Smooth muscle cell (in vitro differentiated cells): ENCODE measurements around the gene GYG2. TPM values are rescaled to one million over a fixed set of nuclear protein-coding genes. Genes with fewer than 3 reads are reported as not detected.

Source experiments
- DNase-seq: peaks from one replicate; lab custom pipeline; 2025; ENCODE audit not compliant: unreplicated experiment; lab: John Stamatoyannopoulos, UW
- H2AFZ ChIP-seq: fragments of 200-600 bp; sonication (generic); 2 replicates; pipeline ENCODE4 v1.6.0; 2016; ENCODE audit warnings: antibody characterized with exemption, low read depth, mild to moderate bottlenecking
- H3F3A ChIP-seq: fragments of 200-600 bp; sonication (generic); 2 replicates; pipeline ENCODE4 v1.6.0; 2017; ENCODE audit warnings: antibody characterized with exemption, low read depth
- H3K27ac ChIP-seq: fragments of 200-600 bp; sonication (generic); 2 replicates; pipeline ENCODE4 v1.5.1; 2016; ENCODE audit warnings: low read depth, mild to moderate bottlenecking
- H3K27me3 ChIP-seq: fragments of 200-600 bp; sonication (generic); 2 replicates; pipeline ENCODE4 v1.6.1; 2016; ENCODE audit warnings: low read depth, mild to moderate bottlenecking
- H3K36me3 ChIP-seq: fragments of 200-600 bp; sonication (generic); 2 replicates; pipeline ENCODE4 v1.5.1; 2016; ENCODE audit warnings: low read depth
- H3K4me1 ChIP-seq: fragments of 200-600 bp; sonication (generic); 2 replicates; pipeline ENCODE4 v1.5.1; 2016; ENCODE audit warnings: low read depth
- H3K4me2 ChIP-seq: fragments of 200-600 bp; sonication (generic); 2 replicates; pipeline ENCODE4 v1.6.0; 2016; ENCODE audit warnings: mild to moderate bottlenecking
- H3K4me3 ChIP-seq: fragments of 200-600 bp; sonication (generic); 2 replicates; pipeline ENCODE4 v1.5.1; 2016; ENCODE audit warnings: mild to moderate bottlenecking
- H3K79me2 ChIP-seq: fragments of 200-600 bp; sonication (generic); 2 replicates; pipeline ENCODE4 v1.6.0; 2016; ENCODE audit warnings: low read depth, mild to moderate bottlenecking
- H3K9ac ChIP-seq: fragments of 200-600 bp; sonication (generic); 2 replicates; pipeline ENCODE4 v1.6.0; 2016; ENCODE audit warnings: low read depth
- H3K9me3 ChIP-seq: fragments of 200-600 bp; sonication (generic); replicated peaks from 2 replicates; pipeline ENCODE4 v1.5.1; 2016; ENCODE audit warnings: low read depth
- H4K20me1 ChIP-seq: fragments of 200-600 bp; sonication (generic); 2 replicates; pipeline ENCODE4 v1.6.0; 2016; ENCODE audit warnings: low read depth
- WGBS: methylation state at CpG from one replicate; pipeline ENCODE4 v1.1.7; 2016; ENCODE audit warnings: low lambda C conversion rate; 5-methylcytosine and 5-hydroxymethylcytosine counted together
- polyA plus RNA-seq: library from polyadenylated mRNA; unstranded; fragments of >200 nt; fragmentation: Nextera tagmentation; extraction: Ambion mirVana; gene quantifications from 2 replicates; pipeline ENCODE4 v1.2.1, GENCODE V29; 2016
- total RNA-seq: library from RNA; depleted of rRNA; stranded (reverse); fragments of >200 nt; gene quantifications from 2 replicates; pipeline ENCODE4 v1.2.3, GENCODE V29; 2014
- TF ChIP-seq, protein P1 (sequence below): fragments of 200-600 bp; sonication (generic); IDR thresholded peaks from 2 replicates; pipeline ENCODE4 v1.5.1; 2017; ENCODE audit warnings: borderline replicate concordance, mild to moderate bottlenecking, antibody characterized with exemption; ENCODE audit not compliant: insufficient read depth, poor library complexity, severe bottlenecking

Gene GYG2
- total and polyA plus RNA-seq, 2 experiments from 2014 or later: 23.1 to 44.1 TPM

GRCh38 chrX:2831471-2832228, 2.9 kb downstream of the GYG2 start:
- Histone ChIP-seq H4K20me1 (peaks cover 7% of the 10 kb centered on the region), H2AFZ (no peak overlapping the region), H3K36me3 (no peaks in the 10 kb centered on the region), H3K9ac (no peak overlapping the region), H3K27ac (no peak overlapping the region), H3K27me3 (no peaks in the 10 kb centered on the region), H3K79me2 (peaks cover 21% of the 10 kb centered on the region), H3K4me2 (peak overlapping the region; percentile 92), H3K4me3 (no peak overlapping the region), H3F3A (peaks cover 11% of the 10 kb centered on the region), H3K4me1 (peaks cover 5% of the 10 kb centered on the region), H3K9me3 (no peaks in the 10 kb centered on the region)
- DNase-seq: no peak
- WGBS: 87% methylated on average over 14 of the region's 14 CpGs
- TF ChIP-seq, protein P1, sequence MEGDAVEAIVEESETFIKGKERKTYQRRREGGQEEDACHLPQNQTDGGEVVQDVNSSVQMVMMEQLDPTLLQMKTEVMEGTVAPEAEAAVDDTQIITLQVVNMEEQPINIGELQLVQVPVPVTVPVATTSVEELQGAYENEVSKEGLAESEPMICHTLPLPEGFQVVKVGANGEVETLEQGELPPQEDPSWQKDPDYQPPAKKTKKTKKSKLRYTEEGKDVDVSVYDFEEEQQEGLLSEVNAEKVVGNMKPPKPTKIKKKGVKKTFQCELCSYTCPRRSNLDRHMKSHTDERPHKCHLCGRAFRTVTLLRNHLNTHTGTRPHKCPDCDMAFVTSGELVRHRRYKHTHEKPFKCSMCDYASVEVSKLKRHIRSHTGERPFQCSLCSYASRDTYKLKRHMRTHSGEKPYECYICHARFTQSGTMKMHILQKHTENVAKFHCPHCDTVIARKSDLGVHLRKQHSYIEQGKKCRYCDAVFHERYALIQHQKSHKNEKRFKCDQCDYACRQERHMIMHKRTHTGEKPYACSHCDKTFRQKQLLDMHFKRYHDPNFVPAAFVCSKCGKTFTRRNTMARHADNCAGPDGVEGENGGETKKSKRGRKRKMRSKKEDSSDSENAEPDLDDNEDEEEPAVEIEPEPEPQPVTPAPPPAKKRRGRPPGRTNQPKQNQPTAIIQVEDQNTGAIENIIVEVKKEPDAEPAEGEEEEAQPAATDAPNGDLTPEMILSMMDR: no peak

DNA sequence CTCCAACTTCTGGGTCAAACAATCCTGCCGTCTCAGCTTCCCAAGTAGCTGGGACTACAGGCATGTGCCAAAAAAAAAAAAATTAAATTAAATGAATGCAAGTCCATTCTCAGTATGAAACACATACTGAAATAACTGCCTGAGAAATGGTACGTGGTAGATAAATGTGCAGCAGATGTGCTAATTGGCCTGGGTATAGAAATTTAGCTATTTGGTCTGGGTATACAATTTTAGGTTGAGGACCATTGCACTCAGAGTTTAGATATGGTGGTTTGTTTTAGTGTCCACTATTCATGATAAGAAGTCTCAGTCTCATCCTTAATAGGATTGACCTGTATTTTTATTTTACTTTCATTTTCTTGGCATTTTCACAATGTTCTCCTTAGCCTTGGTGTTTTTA, 9.2 kb downstream of the GYG2 start:
- H3K4me1 ChIP-seq: no peaks in the 10 kb centered on the region
- no peak overlapping the region for H3K9ac ChIP-seq
- no peak overlapping the region for H3K4me3 ChIP-seq
- H3F3A ChIP-seq: no peaks in the 10 kb centered on the region
- H3K9me3 ChIP-seq: no peaks in the 10 kb centered on the region
- TF ChIP-seq, protein P1: no peak
- H3K36me3 ChIP-seq: peaks cover 12% of the 10 kb centered on the region
- peaks cover 25% of the 10 kb centered on the region for H3K79me2 ChIP-seq
- no peak overlapping the region for H3K4me2 ChIP-seq
- H3K27me3 ChIP-seq: no peaks in the 10 kb centered on the region
- DNase-seq: no peak
- H3K27ac ChIP-seq: no peak overlapping the region
- H2AFZ ChIP-seq: no peak overlapping the region
- 99% methylated on average over 2 of the region's 2 CpGs for WGBS
- no peaks in the 10 kb centered on the region for H4K20me1 ChIP-seq

DNA sequence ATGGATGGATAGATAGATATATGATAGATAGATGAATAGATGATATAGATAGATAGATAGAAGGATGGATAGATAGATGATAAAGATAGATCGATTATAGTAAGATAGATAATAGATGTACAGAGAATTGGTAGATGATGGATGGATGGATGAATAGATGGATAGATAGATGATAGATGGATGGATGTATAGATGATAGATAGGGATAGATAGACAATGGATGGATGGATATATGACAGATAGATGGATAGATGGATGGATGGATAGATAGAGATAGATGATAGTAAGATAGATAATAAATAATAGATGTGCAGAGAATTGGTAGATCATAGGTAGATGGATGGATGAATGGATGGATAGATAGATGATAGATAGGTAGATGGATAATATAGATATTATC, 12.2 kb downstream of the GYG2 start:
- Histone ChIP-seq H3F3A (no peaks in the 10 kb centered on the region), H3K4me2 (no peak overlapping the region), H3K79me2 (peaks cover 22% of the 10 kb centered on the region), H3K4me1 (no peaks in the 10 kb centered on the region), H2AFZ (no peak overlapping the region), H3K9ac (no peak overlapping the region), H3K27me3 (no peaks in the 10 kb centered on the region), H3K36me3 (peaks cover 12% of the 10 kb centered on the region), H3K27ac (no peak overlapping the region), H3K4me3 (no peak overlapping the region), H3K9me3 (no peaks in the 10 kb centered on the region), H4K20me1 (no peaks in the 10 kb centered on the region)
- no peak for DNase-seq
- TF ChIP-seq, protein P1: no peak
- 96% methylated on average over 1 of the region's 1 CpG for WGBS

GRCh38 chrX:2841537-2841936, 12.8 kb downstream of the GYG2 start:
- Histone ChIP-seq H3K4me1 (no peaks in the 10 kb centered on the region), H3K79me2 (peaks cover 22% of the 10 kb centered on the region), H3F3A (no peaks in the 10 kb centered on the region), H3K36me3 (peaks cover 12% of the 10 kb centered on the region), H3K9me3 (no peaks in the 10 kb centered on the region), H3K27ac (no peak overlapping the region), H2AFZ (no peak overlapping the region), H4K20me1 (no peaks in the 10 kb centered on the region), H3K4me2 (no peak overlapping the region), H3K4me3 (no peak overlapping the region), H3K9ac (no peak overlapping the region), H3K27me3 (no peaks in the 10 kb centered on the region)
- no peak for DNase-seq
- WGBS: 82% methylated on average over 9 of the region's 9 CpGs
- TF ChIP-seq, protein P1: no peak
